HG02938 (cell line): Measurements from ENCODE around the gene XDH.

Source experiments
- ATAC-seq: cut with Tn5 transposase; IDR thresholded peaks from one replicate; pipeline ENCODE4 v1.9.1; 2021; ENCODE audit warnings: mild to moderate bottlenecking, moderate library complexity; ENCODE audit not compliant: unreplicated experiment

Gene XDH

DNA sequence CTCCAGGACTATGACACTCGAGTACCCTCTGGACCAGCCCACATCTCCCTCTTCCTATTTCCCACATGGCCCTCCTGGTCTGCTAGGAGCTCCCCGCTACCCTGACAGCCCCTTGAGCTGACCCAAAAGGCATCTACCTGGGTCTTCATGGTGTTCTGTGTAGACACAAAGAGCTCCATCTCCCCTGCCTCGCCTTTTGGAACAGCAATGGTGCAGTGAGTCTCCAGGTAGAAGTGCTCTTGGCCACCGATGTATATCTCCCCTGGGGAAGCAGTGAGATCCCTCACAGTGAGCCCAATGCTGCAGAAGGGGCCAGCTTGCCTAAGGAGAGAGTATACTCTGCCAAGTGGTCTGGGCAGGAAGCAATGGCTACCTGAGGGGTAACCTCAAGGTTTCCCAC, 47.8 kb downstream of the XDH start:
- no peak for ATAC-seq

- ATAC-seq: no peak
Measured at GRCh38 chr2:31365834-31366505, 48.6 kb downstream of the XDH start.

GRCh38 chr2:31365348-31365747, 49.2 kb downstream of the XDH start:
- ATAC-seq: no peak

DNA sequence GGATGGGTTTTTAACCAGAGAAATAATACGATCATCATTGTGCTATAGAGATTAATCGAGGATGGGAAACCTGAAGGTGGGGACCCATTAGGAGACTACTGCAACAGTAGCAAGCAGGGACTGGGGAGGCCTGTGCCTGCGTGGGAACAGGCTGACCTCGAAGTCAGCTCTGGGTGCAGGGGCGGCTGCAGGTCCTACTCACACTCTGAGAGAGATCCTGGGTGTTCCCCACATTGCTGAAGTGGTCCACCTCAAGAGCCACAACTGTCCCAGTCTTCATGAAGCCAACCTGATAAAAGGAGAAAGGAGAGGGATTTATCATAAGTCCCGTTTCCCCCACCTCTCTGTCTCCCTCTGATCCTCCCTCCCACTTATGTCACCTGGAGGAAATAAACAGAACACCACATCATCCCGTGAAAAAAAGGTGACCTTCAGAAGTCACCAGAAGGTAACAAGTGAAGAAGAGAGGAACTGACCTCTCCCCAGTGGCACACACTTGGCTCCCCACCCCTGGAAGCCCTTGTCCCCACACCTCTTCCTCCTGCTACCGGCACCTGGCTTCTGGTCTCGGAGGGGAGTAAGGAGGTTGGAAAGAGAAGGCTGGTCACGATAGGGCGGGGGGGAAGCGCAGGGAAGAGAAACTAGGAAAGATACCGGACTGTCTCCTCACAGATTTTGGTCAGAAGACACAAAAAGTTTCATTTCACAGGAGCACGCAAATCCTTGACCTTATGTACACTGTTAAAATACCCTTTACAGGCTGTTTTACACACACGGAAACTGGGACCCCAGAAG, 50.4 kb downstream of the XDH start:
- no peak for ATAC-seq

- no peak for ATAC-seq
Measured at GRCh38 chr2:31362581-31362980, 52.0 kb downstream of the XDH start.

DNA sequence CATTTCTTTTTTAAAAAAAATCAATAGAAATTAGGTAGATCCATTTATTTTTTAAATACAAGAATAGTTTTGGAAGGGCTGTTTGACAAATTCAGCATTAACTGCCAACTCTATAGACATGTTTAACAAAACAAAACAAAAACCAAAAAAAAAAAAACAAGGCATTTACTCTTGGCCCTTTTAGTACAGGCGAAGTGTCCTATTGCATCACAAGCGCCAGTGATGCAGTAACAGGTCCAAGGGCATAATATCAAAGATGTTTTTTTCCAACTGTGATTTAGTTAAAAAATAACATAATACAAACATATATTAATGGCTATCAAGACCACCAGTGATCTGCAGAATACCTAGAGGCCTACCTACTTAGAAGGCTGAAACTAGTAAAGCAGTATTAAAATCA, 55.3 kb downstream of the XDH start:
- no peak for ATAC-seq

GRCh38 chr2:31354837-31355236, 59.7 kb downstream of the XDH start:
- ATAC-seq: no peak

DNA sequence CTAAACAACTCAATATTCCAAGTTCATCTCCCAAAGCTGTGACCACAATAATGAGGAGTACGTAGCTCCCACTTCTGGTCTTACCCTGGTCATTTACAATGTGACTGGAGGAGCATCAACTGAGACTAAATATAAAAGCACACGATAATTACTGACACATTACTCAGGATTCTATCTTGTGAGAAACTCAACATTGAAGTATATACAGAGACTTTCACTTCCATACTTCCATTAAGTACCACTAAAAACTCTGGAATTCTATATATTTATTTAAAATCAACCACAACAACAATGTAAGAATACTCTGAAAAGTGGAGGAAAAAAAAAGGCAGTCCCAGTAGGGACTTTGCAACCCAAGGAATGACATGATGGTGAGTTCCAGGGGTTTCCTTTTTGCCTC, 61.4 kb downstream of the XDH start:
- ATAC-seq: no peak

DNA sequence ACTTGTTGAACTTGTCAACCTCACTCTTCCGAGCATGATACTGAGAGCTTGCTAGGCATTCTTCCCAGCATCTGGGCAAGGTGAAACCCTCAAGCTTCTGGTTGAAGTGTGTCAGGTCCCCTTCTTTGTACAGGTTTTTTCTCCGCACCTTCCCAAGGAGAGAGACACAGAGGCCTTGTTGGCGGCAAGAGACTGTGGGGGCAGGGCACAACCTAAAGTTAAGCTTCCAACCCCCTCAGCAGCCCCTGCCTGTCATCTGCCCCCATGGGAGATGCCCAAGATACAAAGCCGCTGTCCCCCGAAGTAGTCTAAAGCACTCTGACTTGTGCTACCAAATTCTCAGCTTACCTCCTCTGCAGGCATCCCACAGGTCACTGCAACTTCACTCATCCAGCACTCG, 64.9 kb downstream of the XDH start:
- ATAC-seq: no peak

DNA sequence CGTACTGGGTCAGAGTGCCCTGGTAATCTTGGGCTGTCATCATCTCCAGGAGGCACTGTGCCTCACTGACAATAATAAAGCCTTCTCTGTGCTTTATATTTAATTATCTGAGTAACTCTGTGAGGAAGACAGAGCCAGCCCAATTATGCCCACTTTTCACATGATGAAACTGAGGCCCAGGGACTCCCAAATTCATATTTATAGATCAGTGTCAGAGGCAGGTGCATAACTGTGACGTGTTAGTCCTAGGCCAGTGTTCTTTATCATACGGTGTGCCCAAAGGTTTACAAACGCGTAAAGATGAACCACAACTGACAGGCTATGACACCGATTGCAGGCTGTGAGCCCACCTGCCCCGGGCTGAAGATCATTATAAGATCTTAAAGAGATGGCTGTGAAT, 65.4 kb downstream of the XDH start:
- ATAC-seq: no peak

GRCh38 chr2:31348618-31349017, 65.9 kb downstream of the XDH start:
- no peak for ATAC-seq

DNA sequence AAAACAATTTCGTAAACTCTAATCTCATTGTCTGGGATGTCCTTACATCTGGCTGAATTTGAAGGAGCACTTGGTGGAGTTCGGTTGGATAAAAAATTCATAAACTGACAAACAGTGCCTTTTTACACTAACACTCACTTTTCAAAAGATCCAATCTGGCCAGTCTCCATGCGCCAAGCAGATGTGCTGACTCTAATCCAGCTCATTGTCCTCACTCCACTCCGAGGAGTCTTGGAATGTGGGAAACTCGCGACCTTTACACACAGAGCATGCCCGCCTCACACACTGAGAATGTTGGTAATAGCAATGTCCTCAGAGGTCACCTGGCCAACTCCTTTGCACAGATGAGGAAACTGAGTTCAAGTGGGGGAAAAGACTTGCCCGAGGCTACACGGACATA, 66.8 kb downstream of the XDH start:
- ATAC-seq: no peak

DNA sequence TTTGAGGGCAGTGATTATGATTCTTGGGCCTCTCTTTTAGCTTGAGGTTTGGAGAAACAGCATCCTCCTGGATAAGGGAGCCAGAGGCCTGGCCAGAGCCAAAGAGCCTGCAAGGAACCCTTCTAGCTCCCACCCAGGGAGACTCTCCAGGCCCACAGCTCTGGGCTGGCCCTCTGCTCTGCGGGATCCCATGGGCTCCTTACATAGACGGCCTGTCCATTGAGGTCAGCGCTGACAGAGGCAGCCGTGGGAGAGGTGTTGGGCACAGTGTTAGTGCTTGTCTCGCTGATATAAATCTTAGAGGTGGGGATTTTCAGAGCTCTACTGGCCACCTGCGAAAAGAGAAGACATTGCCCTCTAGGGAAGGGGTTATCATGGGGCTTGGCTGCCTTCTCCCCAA, 67.2 kb downstream of the XDH start:
- ATAC-seq: no peak

DNA sequence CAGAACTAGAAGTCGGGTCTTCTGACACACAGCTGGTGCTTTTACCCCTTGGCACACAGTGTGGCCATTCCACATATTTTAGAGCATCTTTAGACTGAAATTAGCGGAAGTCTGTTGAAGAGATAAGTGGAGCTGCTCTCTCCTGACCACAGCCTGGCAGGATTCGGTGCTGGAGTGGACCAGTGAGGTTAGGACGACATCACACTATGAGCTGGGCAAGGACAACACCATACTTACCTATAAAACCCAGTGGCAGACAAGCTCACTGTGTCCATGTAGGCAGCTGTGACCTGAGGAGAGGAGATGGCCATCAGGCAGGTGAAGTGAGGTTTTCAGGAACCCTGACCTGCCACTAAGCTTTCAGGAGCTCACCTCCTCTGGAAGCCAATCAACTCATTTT, 70.1 kb downstream of the XDH start:
- no peak for ATAC-seq

GRCh38 chr2:31341351-31341750, 73.2 kb downstream of the XDH start:
- no peak for ATAC-seq

GRCh38 chr2:31339696-31340095, 74.8 kb downstream of the XDH start:
- ATAC-seq: no peak

DNA sequence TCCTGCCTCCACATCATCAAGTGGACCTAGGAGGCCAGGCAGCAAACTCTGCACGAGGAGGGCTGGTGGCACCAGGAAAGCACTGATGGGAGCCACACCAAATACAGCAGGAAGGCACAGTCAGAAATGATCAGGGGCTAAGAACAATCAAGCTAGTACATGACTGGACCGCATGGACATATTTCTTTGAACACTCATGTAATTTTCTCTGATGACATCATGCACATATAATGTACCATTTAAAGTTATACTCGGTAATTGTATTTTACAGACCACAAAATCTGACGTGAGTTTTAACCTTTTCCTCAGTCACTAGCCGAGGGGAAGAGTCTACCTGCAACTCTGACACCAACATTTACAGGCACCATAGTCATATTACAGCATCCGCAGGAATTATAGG, 76.7 kb downstream of the XDH start:
- no peak for ATAC-seq

DNA sequence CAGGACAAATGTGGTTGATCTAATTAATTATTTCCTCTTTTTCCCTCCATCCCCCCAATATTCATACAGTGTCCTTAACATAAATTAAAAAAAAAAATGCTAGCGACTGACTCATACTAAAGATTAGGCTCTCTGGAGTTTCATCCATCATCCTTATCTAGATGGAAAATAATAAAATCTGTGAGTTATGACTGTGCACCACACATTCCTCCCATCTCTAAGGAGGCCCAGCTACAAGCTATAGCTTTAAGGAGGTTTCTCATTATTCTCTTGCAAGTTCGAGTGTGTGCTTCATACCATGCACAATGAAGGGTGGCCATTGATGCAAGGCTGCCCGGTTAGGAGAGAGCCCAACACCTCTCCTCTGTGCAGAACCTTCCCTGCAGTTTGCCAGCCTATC, 77.3 kb downstream of the XDH start:
- no peak for ATAC-seq

GRCh38 chr2:31335921-31336585, 78.5 kb downstream of the XDH start:
- ATAC-seq: no peak

DNA sequence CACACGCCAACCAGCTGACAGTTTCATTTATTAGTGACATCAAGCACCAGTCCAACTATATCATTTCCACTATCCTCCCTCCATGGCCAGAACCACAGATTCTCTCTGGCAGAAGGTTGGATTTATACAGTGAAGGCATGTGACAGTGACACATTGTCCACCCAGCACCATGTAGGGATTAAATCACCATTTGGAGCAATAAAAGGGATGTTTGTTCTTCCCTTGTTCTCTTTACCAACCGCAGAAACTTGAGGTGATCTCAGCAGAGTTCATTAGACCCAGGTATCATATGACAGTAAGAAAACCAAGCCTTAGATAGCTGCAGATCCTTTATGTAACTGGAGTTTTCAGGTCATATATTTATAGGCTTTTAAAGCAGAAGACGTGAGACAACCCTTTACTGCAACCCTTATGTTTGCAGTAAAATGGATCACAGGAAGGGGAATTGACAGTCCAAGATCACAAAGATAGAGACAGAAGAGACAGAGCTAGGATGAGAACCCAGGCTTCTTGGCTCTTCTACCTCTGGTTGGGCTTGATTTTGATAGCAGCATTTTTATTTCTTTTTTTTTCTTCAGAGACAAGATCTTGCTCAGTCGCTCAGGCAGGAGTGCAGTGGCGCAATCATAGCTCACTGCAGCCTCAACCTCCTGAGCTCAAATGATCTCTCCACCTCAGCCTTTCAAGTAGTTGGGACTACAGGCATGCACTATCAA, 80.1 kb downstream of the XDH start:
- ATAC-seq: no peak

GRCh38 chr2:31333527-31334183, 80.9 kb downstream of the XDH start:
- ATAC-seq: peak; percentile 92
